LHCN-M2 (cell line): Measurements from ENCODE around the gene RCOR1. TPM values are rescaled to one million over a fixed set of nuclear protein-coding genes. Genes with fewer than 3 reads are reported as not detected.
"Not testable (repeated sequence)": the region's sequence is repeated elsewhere in the genome, so short reads cannot be mapped to it uniquely, and the experiment has no call there.

Source experiments
- DNase-seq: peaks from one replicate; pipeline ENCODE4 v3.0.0-alpha.2; 2012; ENCODE audit warnings: low read depth
- total RNA-seq: library from RNA; depleted of rRNA; stranded (reverse); fragments of >200 nt; gene quantifications from 2 replicates; pipeline ENCODE4 v1.2.3, GENCODE V29; 2014

Gene RCOR1
- total RNA-seq, 1 experiment from 2014 or later = 18.7 TPM

DNA sequence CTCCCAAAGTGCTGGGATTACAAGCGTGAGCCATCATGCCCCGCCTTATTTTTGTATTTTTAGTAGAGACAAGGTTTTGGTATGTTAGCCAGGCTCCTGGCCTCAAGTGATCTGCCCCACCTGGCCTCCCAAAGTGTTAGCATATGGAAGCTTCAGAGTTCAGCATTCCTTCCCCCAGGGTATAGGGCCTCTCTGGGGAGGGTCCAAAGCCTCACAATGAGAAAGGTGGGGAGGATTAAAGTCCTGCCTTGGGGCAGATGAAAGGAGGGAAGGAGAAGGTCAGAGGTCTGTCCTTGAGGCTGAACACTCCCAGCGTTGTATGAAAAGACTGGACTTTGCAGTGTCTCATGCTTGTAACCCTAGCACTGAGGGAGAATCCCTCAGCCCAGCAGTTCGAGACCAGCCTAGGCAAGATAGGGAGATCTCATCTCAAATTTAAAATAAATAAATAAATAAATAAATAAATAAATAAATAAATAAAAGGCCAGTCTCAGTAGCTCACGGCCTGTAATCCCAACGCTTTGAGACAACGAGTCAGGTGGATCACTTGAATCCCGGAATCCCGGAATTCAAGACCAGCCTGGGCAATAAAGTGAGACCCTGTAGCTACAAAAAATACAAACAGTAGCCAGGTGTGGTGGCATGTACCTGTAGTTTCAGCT, 22.0 kb upstream of the RCOR1 start:
- DNase-seq = no peak

DNA sequence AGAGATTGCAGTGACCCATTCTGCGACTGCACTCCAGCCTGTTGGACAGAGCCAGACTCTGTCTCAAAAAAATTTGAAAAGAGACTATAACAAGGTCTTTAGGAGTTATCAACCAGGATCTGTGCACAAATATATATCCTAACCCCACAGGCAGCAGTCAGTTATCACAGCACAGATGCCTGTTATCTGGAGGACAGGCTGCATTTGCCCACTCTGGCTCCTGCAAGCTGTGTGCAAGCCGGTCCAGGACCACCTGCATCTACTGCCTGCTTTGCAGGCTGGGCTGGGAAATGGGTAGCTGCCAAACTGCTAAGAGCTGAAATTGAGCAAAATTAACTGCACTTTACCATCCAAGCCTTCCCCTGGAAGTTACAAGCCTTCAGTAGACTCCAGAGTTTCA, 21.4 kb upstream of the RCOR1 start:
- DNase-seq = no peak

DNA sequence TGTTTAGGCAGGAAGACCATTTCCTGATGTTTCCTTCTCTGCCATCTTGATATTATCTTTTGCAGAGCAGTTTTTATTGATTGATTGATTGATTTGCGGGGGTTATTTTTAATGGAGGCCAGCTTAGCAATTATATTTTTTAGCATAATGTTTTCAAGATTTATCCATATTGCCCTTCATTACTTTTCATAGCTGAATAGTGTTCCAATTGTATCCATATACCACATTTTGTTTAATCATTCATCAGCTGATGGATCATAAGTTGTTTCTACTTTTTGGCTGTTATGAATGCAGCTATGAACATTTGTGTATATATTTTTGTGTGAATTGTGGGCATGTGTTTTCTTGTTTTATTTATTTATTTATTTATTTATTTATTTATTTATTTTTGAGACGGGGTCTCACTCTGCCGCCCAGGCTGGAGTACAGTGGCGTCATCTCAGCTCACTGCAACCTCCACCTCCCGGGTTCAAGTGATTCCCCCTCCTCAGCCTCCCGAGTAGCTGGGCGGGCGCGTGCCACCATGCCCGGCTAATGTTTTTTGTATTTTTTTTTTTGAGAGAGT, 20.9 kb upstream of the RCOR1 start:
- no peak for DNase-seq

DNA sequence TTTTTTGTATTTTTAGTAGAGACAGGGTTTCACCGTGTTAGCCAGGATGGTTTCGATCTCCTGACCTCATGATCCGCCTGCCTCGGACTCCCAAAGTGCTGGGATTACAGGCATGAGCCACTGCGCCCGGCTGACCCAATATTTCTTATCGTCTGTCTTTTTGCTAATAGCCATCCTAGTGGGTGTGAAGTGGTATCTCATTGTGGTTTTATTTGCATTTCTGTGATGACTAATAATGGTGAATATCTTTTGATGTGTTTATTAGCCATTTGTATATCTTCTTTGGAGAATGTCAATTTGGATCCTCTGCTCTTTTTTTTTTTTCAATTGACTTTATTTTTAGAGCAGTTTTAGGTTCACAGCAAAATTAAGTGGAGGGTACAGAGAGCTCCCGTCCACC, 19.3 kb upstream of the RCOR1 start:
- not testable (repeated sequence) for DNase-seq

DNA sequence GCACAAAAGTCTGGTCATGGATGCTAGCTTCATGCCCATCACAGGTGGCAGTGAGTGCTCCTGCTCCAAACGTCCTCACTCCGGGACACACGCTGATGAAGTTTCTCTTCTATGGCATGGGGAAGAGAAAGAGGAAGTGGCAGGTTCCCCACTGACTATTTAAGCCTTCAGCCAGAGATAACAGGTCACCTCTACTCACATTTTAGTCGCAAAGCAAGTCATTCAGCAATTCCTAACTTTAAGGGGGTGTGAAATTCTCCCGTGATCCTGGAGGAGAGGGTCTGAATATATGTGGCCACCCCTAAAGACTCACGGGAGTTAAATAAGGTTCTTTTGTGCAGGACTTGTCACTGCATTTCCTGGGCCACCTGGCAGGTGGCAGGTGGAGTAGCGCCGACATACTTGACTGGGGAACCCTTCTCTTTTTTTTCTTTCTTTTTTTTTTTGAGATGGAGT, 18.8 kb upstream of the RCOR1 start:
- no peak for DNase-seq

DNA sequence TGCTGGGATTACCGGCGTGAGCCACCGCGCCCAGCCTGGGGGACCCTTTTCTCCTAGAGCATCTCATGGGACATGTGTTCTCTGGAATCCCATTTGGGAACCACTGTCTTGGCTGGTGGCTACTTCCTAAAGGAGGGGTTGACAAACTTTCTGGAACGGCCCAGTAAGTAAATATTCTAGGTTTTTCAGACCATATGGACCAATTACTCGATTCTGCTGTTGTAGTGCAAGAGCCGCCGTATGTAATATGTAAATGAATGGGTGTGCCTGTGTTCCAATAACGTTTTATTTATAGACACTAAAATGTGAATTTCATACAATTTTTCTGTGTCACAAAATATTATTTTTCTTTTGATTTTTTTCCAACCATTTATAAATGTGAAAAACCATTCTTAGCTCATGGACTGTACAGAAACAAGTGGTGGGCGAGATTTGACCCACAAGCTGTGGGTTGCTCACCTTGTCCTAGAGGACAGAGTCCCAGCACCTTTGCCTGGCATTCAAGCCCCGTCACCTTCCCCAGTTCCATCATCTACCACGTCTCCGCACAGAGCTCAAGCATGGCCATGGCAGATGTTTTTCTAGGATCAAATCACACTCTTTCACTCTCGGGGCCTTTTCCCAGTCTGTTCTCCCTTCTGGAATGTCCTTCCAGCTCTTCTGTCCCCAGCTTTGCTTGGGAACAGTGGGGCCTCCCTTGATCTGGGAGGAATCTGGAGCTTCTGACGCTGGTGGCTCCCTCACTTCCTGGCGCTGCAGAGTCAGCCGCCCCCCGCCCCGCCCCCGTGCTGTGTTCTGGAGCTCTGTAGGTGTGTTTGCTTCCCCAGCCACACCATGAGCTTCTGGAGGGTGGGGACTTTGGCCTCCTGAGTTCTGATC, 17.9 kb upstream of the RCOR1 start:
- no peak for DNase-seq

DNA sequence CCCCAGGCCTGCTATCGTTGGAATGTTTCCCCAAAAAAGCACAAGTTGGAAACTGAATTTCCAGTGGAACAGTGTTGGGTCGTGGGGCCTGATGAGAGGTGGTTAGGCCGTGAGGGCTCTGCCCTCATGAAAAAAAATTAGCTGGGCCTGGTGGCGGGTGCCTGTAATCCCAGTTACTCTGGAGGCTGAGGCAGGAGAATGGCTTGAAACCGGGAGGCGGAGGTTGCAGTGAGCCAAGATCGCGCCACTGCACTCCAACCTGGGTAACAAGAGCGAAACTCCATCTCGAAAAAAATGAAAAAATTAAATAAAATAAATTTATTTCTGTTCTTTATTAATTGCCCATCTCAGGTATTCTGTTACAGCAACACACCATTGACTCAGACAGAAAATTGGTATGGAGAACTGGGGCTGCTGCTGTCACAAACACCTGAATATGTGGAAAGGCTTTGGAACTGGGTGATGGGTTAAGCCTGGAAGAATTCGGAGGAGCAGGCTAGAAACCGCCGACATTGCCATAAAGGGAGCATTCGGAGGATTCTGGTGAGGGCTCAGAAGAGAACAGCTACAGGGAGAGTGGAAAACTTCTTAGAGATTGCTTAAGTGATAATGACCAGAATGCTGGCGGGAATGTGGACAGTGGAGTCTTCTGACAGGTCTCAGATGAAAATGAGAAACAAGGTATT, 17.1 kb upstream of the RCOR1 start:
- DNase-seq = no peak

DNA sequence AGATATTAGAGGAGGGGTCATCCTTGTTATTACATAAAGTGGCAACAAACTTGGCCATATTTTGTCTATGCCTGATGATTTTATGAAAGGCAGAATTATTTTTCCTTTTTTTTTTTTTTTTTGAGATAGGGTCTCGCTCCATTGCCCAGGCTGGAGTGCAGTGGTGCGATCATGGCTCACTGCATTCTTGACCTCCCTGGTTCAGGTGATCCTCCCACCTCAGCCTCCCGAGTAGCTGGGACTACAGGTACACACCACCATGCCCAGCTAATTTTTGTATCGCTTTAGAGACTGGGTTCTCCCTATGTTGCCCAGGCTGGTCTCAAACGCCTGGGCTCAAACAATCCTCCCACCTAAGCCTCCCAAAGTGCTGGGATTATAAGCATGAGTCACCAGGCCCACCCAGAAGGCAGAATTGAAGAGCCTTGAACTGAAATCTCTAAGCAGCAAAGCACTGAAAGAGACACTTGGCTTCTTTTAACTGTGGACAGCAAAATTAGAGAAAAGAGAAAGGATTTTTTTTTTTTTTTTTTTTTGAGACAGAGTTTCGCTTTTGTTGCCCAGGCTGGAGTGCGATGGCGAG, 16.5 kb upstream of the RCOR1 start:
- DNase-seq = not testable (repeated sequence)

DNA sequence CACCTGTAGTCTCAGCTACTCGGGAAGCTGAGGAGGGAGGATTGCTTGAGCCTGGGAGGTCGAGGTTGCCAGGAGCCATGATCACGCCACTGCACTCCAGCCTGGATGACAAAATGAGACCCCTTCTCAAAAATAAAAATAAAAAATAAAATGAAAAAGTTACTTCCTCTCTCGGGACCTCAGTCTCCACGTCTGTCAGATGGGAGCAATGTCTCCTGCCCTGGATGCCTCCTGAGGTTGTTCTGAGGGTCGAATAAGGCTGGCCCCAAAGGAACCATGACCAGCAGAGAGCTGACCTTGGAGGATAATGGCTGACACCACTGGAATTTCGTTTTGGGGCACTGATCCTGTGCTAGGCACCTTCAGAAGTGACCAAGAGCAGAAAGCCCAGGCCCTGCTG, 13.6 kb upstream of the RCOR1 start:
- no peak for DNase-seq

DNA sequence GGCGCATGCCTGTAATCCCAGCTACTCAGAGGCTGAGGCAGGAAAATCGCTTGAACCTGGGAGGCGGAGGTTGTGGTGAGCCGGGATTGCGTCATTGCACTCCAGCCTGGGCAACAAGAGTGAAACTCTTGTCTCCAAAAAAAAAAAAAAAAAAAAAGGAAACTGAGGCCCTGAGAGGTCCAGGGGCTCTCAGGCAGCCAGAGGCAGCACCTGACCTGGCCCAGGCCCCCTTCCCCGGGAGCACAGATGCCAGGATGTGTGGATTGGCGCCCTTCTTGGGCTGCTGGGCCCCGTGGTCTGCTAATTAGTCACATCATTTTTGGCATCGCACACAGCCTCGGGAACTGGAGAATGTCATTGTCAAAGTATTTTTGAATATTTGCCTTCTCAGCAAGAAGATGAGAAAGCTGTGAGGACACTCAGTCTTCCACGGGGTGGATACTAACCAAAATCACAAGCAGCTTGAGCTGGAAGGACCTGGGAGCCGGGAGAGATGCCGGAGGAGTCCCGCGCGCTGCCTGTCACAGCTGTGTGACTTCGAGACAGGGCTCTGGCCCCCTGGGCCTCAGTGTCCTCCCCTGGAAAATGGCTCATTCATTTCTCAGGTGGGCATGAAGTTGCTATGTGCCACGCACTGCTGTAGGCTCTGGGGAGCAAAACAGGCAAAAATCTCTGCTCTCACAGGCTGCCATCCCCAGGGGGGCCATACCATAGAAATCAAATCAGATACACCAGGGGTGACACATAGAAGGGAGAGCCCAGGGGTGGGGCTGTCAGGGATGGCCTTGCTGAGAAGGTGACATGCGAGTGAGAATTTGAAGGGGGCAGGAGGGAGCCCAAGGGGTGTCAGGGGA, 12.5 kb upstream of the RCOR1 start:
- DNase-seq = peak; percentile 61

DNA sequence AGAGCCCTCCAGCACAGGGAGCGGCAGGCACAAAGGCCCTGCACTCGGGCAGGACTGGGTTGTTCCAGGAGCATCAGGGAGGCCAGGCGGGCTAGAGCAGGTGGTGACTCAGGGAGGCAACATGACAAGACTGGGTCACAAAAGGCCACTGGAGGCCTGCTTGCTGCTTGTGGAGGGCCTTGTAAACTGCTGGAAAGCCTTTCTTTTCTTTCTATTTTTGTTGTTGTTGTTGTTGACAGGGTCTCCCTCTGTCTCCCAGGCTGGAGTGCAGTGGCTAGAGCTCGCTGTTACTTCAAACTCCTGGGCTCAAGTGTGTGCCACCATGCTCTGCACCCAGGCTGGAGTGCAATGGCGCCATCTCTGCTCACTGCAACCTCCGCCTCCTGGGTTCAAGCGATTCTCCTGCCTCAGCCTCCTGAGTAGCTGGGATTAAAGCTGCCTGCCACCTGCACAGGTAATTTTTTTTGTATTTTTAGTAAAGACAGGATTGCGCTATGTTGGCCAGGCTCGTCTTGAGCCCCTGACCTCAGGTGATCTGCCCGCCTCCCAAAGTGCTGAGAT, 11.8 kb upstream of the RCOR1 start:
- peak; percentile 9 for DNase-seq

DNA sequence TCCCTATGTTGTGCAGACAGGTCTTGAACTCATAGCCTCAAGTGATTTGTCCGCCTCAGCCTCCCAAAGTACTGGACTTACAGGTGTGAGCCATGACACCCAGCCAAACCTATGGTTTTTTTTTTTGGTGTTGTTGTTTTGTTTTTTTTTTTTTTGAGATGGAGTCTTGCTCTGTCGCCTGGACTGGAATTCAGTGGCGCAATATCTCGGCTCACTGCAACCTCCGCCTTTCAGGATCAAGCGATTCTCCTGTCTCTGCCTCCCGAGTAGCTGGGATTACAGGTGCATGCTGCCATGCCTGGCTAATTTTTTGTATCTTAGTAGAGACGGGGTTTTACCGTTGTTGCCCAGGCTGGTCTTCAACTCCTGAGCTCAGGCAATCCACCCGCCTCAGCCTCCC, 11.3 kb upstream of the RCOR1 start:
- no peak for DNase-seq

DNA sequence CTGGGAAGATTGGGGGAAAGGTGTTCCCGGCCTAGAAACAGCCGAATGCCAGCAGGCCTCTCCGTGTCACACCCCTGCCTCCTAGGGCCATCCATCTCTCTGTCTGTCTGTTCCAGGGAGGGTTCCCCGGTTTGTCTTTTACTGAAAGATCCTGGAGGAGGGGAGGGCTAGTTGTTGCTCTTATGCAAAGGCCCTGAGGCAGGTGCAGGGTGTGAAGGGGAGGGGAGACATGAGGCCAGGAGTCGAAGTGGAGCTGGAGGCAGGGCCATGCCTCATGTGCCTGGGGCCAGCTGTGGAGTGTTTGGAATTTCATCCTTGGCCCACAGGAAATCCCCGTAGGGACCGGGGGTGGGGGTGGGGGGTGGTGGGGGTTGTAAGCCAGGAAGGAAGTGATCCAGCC, 8.7 kb upstream of the RCOR1 start:
- DNase-seq = no peak

DNA sequence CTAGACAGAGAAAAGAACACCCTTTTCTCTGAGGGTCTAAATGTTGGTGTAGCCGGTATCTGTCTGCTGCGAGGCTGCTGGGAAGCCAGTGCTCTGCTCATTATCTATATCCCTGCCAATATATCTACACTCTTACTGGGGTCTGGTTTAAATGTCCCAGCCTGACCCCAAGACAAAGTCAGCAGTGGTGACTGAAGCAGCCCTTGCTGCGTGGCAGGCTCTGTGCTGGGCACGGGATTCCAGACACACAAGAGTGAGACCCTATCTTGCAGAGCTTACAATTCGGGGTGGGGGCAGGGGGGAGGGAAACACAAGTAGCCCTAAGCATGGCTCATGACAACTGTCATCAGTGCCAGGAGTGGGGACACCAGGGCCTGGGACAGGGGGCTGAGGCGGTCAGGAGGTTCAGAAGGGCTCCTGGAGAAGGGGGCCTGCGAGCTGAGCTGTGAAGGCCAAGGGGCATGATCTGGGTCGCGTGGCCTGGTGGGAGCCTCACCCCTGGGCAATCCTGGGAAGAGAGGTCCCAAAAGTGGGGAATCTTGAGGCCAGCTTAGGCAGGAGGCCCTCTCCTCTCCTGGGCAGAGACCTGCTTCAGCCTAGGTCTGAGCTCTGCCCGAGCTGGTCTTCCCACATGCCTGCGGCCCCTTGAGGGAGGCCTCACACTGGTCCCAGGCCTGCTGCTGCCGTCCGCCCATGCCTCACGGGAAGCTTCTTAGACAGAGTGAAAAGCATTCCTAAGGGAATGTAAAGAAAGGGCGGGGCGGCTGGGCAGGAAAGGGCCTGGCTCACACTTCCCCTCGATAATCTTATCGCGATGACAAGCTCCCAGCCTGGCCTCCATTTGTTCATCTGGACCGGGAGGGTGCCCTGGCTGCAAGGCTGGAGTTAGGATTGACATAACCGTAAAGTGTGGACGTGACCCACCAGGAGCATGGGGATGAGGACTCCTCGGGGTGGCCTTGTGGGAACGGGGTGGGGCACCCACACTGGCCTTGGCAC, 7.3 kb upstream of the RCOR1 start:
- DNase-seq = no peak

DNA sequence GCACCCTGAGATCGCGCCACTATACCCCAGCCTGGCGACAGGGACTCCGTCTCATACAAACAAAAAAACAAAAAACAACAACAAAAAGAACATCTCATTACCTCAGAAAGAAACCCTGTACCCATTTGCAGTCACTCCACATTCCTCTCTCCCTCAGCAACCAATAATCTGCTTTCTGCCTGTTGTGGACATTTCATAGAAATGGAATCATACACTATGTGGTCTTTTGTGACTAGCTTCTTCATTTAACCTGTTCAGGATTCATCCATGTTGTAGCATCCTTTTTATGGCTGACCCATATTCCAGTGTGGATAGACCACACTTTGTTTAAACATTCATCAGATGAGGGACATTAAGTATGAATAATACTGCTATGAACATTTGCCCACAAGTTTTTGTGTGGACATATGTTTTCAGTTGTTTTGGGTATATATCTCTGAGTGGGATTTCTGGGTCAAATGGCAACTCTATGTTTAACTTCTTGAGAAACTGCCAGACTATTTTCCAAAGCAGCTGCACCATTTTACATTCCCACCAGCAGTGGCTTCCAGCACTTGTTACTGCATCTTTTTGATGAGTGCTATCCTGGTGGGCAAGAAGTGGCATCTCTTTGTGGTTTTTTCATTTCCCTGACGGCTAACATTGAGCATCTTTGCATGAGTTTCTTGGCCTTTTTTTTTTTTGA, 5.9 kb upstream of the RCOR1 start:
- DNase-seq = peak; percentile 51

DNA sequence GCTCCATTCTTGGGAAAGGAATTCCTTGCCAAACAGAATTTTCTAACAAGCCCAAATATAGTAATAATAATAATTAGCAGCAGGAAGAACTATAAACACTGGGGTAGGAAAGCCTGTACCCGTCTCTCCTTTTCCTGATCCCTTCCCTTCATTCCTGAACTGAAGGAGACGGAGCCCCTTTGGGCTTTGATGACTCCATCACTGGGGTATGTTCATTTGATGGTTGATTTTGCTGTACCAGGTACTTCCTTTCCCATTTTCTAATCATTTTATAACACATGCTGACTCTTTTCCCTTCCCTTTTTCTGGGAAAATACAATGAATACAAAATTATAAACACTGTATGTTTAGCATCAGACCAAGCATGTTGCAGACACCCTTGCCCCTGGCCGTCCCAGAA, 3.6 kb upstream of the RCOR1 start:
- DNase-seq = no peak

DNA sequence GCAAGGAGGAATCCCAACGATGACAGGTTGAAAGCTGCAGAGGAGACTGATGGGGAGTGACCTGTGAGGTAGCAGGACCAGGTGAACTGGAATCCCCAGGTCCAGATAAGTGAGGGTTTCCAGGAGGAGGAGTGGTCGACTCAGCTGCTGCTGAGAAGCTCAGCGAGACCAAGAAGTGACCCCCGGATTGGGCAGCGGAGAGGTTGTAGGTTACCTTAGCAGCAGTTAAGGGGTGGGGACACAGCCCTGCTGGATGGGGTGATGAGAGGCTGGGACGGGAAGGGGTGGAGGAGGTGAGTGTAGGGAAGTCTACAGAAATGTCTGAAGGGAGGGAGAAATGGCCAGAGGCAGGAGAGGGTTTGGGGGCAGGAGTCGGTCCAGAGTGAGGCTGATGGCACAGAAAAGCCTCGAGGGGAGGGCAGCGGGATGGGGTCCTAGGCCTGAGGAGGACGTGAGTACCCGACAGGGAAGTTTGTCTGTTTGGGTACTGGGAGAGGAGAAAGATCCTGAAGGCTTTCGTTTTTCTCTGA, 2.6 kb upstream of the RCOR1 start:
- no peak for DNase-seq

DNA sequence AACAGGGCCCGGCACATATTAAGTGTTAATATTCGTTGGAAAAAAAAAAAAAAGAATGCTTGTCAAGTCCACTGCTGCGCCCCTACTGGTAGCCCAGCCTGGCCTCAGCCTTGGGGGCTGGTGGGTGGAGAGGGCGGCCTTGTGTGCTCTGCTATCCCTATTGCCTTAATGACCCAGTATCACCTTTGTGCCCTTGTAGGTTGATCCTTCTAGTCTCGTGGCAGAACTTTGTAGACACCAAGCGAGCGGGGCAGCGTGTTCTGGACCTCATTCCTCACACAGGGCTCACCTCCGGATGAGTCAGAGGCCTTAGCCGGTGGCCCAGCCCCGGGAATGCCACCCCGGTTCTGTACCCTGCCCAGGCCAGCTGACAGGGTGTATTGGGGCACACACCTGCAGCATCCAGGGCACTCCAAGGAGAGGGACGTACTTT, 1.8 kb upstream of the RCOR1 start:
- peak; percentile 40 for DNase-seq
